ENCODE data around the gene NUDT8. TPM values are rescaled to one million over a fixed set of nuclear protein-coding genes. Genes with fewer than 3 reads are reported as not detected.
"Not testable (repeated sequence)": the region's sequence is repeated elsewhere in the genome, so short reads cannot be mapped to it uniquely, and the experiment has no call there.

NUDT8 gene
- total RNA-seq, 1 donor, result 4.7 TPM

DNA sequence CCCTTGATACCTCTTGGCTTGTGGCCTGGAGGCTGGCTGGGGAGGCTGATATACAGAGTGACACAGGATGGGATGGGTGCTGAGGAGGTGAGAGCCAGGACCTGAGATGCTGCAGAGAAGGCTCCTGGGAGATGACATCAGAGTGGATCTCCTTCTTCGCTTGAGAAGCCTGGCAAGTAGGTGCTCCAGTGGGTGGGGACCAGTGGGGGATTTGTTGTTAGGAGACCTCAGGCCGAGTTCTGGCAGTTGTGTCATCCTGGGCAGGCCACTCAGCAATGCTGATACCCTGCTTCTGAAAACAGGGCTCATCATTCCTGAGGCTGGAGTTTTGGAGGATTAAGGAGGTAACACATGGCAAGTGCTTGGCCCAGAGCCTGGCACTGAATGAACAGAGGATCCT is 24.9 kb downstream of the NUDT8 start:
- TF ChIP-seq, protein P1, sequence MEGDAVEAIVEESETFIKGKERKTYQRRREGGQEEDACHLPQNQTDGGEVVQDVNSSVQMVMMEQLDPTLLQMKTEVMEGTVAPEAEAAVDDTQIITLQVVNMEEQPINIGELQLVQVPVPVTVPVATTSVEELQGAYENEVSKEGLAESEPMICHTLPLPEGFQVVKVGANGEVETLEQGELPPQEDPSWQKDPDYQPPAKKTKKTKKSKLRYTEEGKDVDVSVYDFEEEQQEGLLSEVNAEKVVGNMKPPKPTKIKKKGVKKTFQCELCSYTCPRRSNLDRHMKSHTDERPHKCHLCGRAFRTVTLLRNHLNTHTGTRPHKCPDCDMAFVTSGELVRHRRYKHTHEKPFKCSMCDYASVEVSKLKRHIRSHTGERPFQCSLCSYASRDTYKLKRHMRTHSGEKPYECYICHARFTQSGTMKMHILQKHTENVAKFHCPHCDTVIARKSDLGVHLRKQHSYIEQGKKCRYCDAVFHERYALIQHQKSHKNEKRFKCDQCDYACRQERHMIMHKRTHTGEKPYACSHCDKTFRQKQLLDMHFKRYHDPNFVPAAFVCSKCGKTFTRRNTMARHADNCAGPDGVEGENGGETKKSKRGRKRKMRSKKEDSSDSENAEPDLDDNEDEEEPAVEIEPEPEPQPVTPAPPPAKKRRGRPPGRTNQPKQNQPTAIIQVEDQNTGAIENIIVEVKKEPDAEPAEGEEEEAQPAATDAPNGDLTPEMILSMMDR (IDR thresholded peaks at IDR 0.05; ENCODE audit: insufficient read depth, low read depth, low read length), result no peak
- no peak overlapping the region for H3K4me3 ChIP-seq (ENCODE audit: low read depth, low read length)
- DNase-seq (ENCODE audit: low read depth), result no peak

DNA sequence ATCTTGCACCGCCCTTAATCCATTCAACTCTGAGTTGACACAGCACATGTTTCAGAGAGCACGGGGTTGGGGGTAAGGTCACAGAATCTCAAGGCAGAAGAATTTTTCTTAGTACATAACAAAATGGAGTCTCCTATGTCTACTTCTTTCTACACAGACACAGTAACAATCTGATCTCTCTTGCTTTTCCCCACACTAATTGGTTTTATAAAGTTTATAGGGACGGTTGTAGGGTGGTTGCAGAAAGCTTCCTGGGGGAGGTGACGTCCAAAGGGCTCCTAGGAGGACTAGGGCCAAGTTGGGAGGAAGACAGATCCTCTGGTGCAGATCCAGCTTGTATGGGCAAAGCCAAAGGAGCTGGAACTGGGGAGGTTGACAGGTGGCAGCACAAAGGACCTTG is 25.6 kb downstream of the NUDT8 start:
- not testable (repeated sequence) for DNase-seq (ENCODE audit: low read depth); H3K4me3 ChIP-seq (ENCODE audit: low read depth, low read length)

DNA sequence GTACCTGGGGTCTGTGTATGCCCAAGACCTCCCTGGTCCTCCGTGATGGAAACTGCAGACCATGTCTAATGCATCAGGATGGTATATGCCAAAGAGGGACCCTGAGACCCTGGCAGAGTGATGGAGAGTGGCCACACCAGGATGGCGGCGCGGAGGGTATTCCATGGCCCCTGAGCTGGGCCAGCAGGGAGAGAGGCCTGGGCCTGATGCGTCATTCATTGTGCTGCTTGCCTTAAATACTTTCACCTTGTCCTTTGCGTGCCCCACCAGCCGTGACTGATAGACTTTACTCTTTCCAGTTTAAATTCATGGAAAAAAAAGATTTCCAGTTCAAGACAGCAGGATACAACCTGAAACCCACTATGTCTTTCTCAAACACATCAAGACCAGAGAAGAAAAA is 28.6 kb downstream of the NUDT8 start:
- H3K4me3 ChIP-seq (ENCODE audit: low read depth, low read length), result no peak overlapping the region
- DNase-seq (ENCODE audit: low read depth), result no peak
- TF ChIP-seq, protein P1 (IDR thresholded peaks at IDR 0.05; ENCODE audit: insufficient read depth, low read depth, low read length), result no peak

DNA sequence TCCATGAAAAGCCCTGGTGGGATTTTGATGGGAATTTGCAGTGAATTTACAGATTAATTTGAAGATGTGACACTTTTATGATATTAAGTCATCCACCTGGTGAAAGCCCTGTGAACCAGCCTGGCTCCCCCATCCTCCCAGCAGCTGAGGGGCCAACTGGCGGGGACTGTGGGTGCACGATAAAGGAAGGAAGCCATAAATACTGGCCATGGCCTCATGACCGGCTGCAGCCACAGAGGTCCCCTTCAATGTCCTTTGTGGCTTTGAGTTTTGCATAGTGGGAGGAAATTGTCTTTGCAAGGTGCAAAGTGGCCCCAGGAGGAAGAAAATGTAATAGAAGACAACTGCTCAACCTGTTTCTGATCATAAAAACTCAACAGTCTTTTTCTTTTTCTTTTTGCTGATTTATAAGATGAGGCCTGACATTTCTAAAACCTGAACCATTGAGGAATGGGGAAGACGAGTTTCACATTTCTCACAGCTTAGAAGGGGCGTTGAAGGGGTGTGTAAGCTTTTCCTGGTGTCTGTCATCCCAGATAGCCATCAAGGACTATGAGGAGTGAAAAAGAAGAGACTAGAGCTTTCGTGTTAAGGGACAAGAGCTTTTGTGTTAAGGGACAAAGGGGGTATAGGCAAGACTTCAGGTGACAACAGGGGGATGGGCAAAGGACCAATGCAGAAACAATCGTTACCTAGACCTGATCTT is 29.3 kb downstream of the NUDT8 start:
- DNase-seq (ENCODE audit: low read depth), result no peak
- H3K4me3 ChIP-seq (ENCODE audit: low read depth, low read length), result no peak overlapping the region
- TF ChIP-seq, protein P1 (IDR thresholded peaks at IDR 0.05; ENCODE audit: insufficient read depth, low read depth, low read length), result no peak

DNA sequence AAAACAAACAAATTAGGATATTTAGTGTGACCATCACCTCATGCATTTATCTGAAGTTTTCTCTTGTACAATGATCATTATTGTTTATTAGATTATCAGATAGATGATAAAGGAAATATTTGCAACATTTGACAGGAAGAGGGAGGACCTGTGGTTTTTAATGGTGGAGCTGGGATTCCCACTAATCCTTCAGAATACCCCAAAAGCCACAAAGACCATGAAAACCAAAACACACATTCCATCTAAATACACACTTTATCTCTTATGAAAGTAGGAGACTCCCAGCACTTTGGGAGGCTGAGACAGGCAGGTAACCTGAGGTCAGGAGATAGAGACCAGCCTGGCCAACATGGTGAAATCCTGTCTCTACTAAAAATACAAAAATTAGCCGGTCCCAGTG is 30.6 kb downstream of the NUDT8 start:
- DNase-seq (ENCODE audit: low read depth), result peak; percentile 69
- no peak overlapping the region for H3K4me3 ChIP-seq (ENCODE audit: low read depth, low read length)
- TF ChIP-seq, protein P1 (IDR thresholded peaks at IDR 0.05; ENCODE audit: insufficient read depth, low read depth, low read length), result no peak

DNA sequence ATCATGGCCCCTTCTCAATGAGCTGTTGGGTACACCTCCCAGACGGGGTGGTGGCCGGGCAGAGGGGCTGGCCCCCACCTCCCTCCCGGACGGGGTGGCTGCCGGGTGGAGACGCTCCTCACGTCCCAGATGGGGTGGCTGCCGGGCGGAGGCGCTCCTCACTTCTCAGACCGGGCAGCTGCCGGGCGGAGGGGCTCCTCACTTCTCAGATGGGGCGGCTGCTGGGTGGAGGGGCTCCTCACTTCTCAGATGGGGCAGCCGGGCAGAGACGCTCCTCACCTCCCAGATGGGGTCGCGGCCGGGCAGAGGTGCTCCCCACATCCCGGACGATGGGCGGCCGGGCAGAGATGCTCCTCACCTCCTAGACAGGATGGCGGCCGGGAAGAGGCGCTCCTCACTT is 31.8 kb downstream of the NUDT8 start:
- DNase-seq (ENCODE audit: low read depth); H3K4me3 ChIP-seq (ENCODE audit: low read depth, low read length): not testable (repeated sequence)

DNA sequence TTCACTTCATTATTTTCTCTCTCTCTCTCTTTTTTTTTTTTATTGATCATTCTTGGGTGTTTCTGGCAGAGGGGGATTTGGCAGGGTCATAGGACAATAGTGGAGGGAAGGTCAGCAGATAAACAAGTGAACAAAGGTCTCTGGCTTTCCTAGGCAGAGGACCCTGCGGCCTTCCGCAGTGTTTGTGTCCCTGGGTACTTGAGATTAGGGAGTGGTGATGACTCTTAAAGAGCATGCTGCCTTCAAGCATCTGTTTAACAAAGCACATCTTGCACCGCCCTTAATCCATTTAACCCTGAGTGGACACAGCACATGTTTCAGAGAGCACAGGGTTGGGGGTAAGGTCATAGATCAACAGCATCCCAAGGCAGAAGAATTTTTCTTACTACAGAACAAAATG is 32.3 kb downstream of the NUDT8 start:
- DNase-seq (ENCODE audit: low read depth); H3K4me3 ChIP-seq (ENCODE audit: low read depth, low read length): not testable (repeated sequence)

DNA sequence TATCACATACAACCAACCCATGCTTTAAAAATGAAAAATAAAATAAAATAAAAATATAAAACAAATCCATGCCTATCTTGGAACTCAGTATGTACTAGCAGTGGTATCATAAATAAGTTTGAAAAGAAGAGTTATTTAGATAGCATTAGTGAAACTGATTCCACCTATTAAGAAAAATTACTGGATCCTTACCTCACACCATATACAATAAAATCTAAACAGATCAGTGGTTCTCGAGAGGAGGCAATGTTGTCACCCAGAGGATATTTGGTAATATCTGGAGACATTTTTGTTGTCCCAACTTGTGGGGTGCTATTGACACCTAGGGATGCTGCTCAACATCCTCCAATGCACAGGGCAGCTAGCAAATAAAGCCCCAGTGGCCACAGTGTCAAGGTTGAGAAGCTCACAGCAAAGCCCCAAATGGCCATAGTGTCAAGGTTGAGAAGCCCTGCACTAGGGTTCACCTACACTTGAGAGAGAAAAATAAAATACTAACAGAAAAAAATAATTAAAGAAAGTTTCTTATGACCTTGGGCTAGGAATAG is 32.9 kb downstream of the NUDT8 start:
- DNase-seq (ENCODE audit: low read depth), result no peak
- no peak overlapping the region for H3K4me3 ChIP-seq (ENCODE audit: low read depth, low read length)
- TF ChIP-seq, protein P1 (IDR thresholded peaks at IDR 0.05; ENCODE audit: insufficient read depth, low read depth, low read length), result no peak

Measured in fibroblast of villous mesenchyme (primary cell).